ENCODE results near the gene HSD17B12.
A peak's percentile ranks its signal among the peaks of the same experiment; 100 is the strongest.

The HSD17B12 gene

DNA sequence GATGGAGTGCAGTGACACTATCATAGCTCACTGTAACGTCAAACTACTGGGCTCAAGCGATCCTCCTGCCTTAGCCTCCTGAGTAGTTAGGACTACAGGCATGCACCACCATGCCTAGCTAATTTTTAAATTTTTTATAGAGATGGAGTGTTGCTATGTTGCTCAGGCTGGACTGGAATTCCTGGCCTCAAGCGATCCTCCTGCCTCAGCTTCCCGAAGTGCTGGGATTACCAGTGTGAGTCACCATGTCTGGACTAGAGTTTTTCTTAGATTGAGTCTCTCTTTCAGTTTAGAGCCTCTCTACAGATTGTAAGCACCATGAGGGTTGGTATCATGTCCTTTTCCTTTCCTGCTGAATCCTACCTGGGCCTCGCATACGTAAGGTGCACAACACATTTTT, 142.8 kb downstream of the HSD17B12 start:
- H3K27me3 ChIP-seq (replicated peaks in 2 of 5; ENCODE audit: control insufficient read depth in 4 of 5, insufficient read depth in 5 of 5, low read length in 4 of 5), result no peaks in the 10 kb centered on the region

DNA sequence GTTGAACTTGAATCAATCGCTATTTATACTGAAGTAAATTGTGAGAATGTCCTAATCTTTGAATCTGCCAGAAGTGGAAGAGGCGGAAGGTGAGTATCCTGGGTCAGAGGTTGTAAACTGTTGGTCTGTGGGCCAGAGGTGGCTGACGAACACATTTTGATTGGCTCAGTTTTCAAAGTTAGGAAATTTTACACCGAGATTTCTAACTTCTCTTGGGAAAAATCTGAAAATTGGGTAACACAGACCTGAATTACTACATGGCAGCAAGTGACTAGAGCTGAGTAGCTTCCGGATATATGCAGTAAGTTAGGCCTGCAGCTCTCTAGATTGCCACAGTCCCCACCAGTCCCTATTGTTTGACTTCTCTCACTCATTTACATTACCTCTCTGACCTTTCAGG, 143.3 kb downstream of the HSD17B12 start:
- no peak for DNase-seq
- H3K9me3 ChIP-seq (ENCODE audit: control extremely low read depth in 1 of 5, control insufficient read depth in 4 of 5, insufficient read depth in 2 of 5, low read depth in 1 of 5, low read length in 4 of 5), result peaks cover 0 to 2% (median 0%) of the 10 kb centered on the region in 5 experiments
- H3K4me3 ChIP-seq (ENCODE audit: control insufficient read depth in 1 of 7, extremely low read depth in 1 of 7, insufficient read depth in 4 of 7, low read depth in 2 of 7, low read length in 6 of 7), result no peak overlapping the region
- peaks cover 7 to 42% (median 12%) of the 10 kb centered on the region in 4 experiments for H3K36me3 ChIP-seq (ENCODE audit: control insufficient read depth in 4 of 4, insufficient read depth in 4 of 4, low read length in 3 of 4)
- H3K4me1 ChIP-seq (ENCODE audit: control extremely low read depth in 1 of 4, control insufficient read depth in 4 of 4, insufficient read depth in 4 of 4, low read length in 3 of 4), result no peaks in the 10 kb centered on the region
- CTCF ChIA-PET, result interaction anchor here (1.1 to 1.2 kb wide), 2 partner anchors 8 to 17 kb away, joined by 3 read pairs; no protein-coding TSS in a partner anchor
- 98% methylated on average over 5 of the region's 5 CpGs for WGBS (ENCODE audit: insufficient coverage)
- H3K27me3 ChIP-seq (replicated peaks in 2 of 5; ENCODE audit: control insufficient read depth in 4 of 5, insufficient read depth in 5 of 5, low read length in 4 of 5), result no peaks in the 10 kb centered on the region
- POLR2A ChIA-PET, result no interaction called here
- no peak overlapping the region for H3K27ac ChIP-seq (ENCODE audit: insufficient read depth in 1 of 2, low read depth in 1 of 2, low read length in 2 of 2, poor library complexity in 1 of 2, severe bottlenecking in 2 of 2)

More for the DNA sequence above, 142.8 kb downstream of the HSD17B12 start:
- WGBS (ENCODE audit: insufficient coverage), result 100% methylated on average over 3 of the region's 6 CpGs
- Histone ChIP-seq H3K4me1 (ENCODE audit: control extremely low read depth in 1 of 4, control insufficient read depth in 4 of 4, insufficient read depth in 4 of 4, low read length in 3 of 4) (no peaks in the 10 kb centered on the region), H3K4me3 (ENCODE audit: control insufficient read depth in 1 of 7, extremely low read depth in 1 of 7, insufficient read depth in 4 of 7, low read depth in 2 of 7, low read length in 6 of 7) (no peak overlapping the region), H3K9me3 (ENCODE audit: control extremely low read depth in 1 of 5, control insufficient read depth in 4 of 5, insufficient read depth in 2 of 5, low read depth in 1 of 5, low read length in 4 of 5) (peaks cover 0 to 2% (median 0%) of the 10 kb centered on the region in 5 experiments), H3K36me3 (ENCODE audit: control insufficient read depth in 4 of 4, insufficient read depth in 4 of 4, low read length in 3 of 4) (peaks cover 7 to 42% (median 12%) of the 10 kb centered on the region in 4 experiments), H3K27ac (ENCODE audit: insufficient read depth in 1 of 2, low read depth in 1 of 2, low read length in 2 of 2, poor library complexity in 1 of 2, severe bottlenecking in 2 of 2) (no peak overlapping the region)
- DNase-seq, result no peak
- CTCF ChIA-PET, result no interaction called here
- POLR2A ChIA-PET, result no interaction called here

DNA sequence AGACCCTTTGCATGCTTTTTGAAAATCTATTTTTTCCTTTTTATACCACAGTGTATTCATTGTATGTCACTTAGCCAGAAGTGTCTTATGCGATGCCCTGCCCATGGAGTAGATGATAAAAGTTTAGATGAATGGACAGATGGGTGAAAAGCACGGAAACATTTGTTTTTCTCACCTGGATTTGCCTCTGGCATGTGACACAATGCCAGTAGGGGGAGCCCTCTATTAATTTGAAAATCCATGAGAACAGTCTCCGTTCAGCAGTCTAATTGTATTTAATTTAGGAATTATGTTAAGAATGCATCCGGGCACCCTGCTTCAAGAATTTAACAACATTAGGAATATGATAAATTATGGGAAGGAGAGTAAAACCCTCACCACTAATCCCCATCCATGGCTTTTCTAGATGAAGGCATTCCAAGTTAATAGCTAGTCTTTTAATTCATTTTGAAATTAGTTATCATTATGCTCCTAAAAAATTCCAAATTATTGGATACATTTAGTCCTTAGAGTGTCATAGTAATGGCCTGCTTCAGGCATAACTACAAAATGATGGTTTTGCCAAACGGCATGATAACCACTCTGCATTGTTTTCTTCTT, 144.8 kb downstream of the HSD17B12 start:
- no peaks in the 10 kb centered on the region for H3K27me3 ChIP-seq (replicated peaks in 2 of 5; ENCODE audit: control insufficient read depth in 4 of 5, insufficient read depth in 5 of 5, low read length in 4 of 5)
- H3K36me3 ChIP-seq (ENCODE audit: control insufficient read depth in 4 of 4, insufficient read depth in 4 of 4, low read length in 3 of 4), result peaks cover 4 to 28% (median 9%) of the 10 kb centered on the region in 4 experiments
- 89% methylated on average over 3 of the region's 5 CpGs for WGBS (ENCODE audit: insufficient coverage)
- no peaks in the 10 kb centered on the region for H3K4me1 ChIP-seq (ENCODE audit: control extremely low read depth in 1 of 4, control insufficient read depth in 4 of 4, insufficient read depth in 4 of 4, low read length in 3 of 4)
- ChIA-PET POLR2A (no interaction called here), CTCF (interaction anchor here (0.9 to 2.9 kb wide), 12 partner anchors 10 to 252 kb away, joined by 3 to 27 read pairs (median 4); no protein-coding TSS in a partner anchor)
- DNase-seq, result peak; percentile 21 to 29 (median 24)
- H3K9me3 ChIP-seq (ENCODE audit: control extremely low read depth in 1 of 5, control insufficient read depth in 4 of 5, insufficient read depth in 2 of 5, low read depth in 1 of 5, low read length in 4 of 5), result no peaks in the 10 kb centered on the region
- no peak overlapping the region for H3K4me3 ChIP-seq (ENCODE audit: control insufficient read depth in 1 of 7, extremely low read depth in 1 of 7, insufficient read depth in 4 of 7, low read depth in 2 of 7, low read length in 6 of 7)
- H3K27ac ChIP-seq (ENCODE audit: insufficient read depth in 1 of 2, low read depth in 1 of 2, low read length in 2 of 2, poor library complexity in 1 of 2, severe bottlenecking in 2 of 2), result no peak overlapping the region

DNA sequence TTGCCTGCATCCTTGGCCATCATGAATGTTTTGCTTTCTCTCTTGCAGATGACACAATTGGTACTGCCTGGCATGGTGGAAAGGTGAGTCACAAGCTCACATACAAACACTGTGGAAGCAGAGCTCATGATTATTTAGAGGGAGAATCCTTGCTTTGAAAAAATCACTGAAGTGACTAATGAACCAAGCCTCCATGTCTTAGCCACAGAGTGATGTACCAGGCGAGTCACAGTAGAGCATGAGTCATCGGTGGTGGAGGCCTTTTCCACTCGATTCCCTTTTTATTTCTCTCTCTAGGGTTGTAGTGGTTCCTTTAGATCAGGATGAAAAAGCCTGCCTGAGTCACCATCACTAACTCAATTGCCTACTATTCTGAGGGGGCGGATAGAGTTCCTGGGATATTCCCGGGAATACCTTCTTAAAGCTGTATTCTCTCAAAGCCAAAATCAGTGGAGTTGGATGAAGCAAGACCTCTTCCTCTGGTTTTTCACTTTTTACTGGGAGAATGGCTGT, 150.4 kb downstream of the HSD17B12 start:
- 100% methylated on average over 2 of the region's 5 CpGs for WGBS (ENCODE audit: insufficient coverage)
- Histone ChIP-seq H3K9me3 (ENCODE audit: control extremely low read depth in 1 of 5, control insufficient read depth in 4 of 5, insufficient read depth in 2 of 5, low read depth in 1 of 5, low read length in 4 of 5) (no peaks in the 10 kb centered on the region), H3K4me1 (ENCODE audit: control extremely low read depth in 1 of 4, control insufficient read depth in 4 of 4, insufficient read depth in 4 of 4, low read length in 3 of 4) (no peaks in the 10 kb centered on the region), H3K27me3 (replicated peaks in 2 of 5; ENCODE audit: control insufficient read depth in 4 of 5, insufficient read depth in 5 of 5, low read length in 4 of 5) (no peaks in the 10 kb centered on the region), H3K36me3 (ENCODE audit: control insufficient read depth in 4 of 4, insufficient read depth in 4 of 4, low read length in 3 of 4) (peaks cover 4 to 26% (median 11%) of the 10 kb centered on the region in 4 experiments), H3K4me3 (ENCODE audit: control insufficient read depth in 1 of 7, extremely low read depth in 1 of 7, insufficient read depth in 4 of 7, low read depth in 2 of 7, low read length in 6 of 7) (no peak overlapping the region), H3K27ac (ENCODE audit: insufficient read depth in 1 of 2, low read depth in 1 of 2, low read length in 2 of 2, poor library complexity in 1 of 2, severe bottlenecking in 2 of 2) (no peak overlapping the region)
- DNase-seq, result peak; percentile 25 to 68 (median 61)
- ChIA-PET POLR2A (interaction anchor here (0.6 kb wide), 1 partner anchor 151 kb away, joined by 3 read pairs; no protein-coding TSS in a partner anchor), CTCF (interaction anchor here (0.6 to 5.0 kb wide), 6 partner anchors 15 to 691 kb away, joined by 3 to 26 read pairs (median 3); no protein-coding TSS in a partner anchor)

DNA sequence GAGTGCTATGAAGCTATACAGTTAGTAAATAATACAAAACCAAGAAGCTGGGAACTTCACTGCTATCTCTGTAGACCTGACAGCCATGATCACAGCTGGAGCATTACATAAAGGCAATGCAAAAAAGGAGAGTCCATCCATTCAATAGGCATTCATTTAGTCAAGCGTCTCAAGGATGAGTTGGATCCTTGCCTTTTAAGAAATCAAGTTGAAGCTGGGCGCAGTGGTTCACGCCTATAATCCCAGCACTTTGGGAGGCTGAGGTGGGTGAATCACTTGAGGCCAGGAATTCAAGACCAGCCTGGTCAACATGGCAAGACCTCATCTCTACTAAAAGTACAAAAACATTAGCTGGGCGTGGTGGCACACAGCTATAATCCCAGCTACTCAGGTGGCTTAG, 152.0 kb downstream of the HSD17B12 start:
- Histone ChIP-seq H3K27ac (ENCODE audit: insufficient read depth in 1 of 2, low read depth in 1 of 2, low read length in 2 of 2, poor library complexity in 1 of 2, severe bottlenecking in 2 of 2) (no peak overlapping the region), H3K27me3 (replicated peaks in 2 of 5; ENCODE audit: control insufficient read depth in 4 of 5, insufficient read depth in 5 of 5, low read length in 4 of 5) (no peaks in the 10 kb centered on the region), H3K36me3 (ENCODE audit: control insufficient read depth in 4 of 4, insufficient read depth in 4 of 4, low read length in 3 of 4) (peaks cover 4 to 29% (median 11%) of the 10 kb centered on the region in 4 experiments), H3K4me3 (ENCODE audit: control insufficient read depth in 1 of 7, extremely low read depth in 1 of 7, insufficient read depth in 4 of 7, low read depth in 2 of 7, low read length in 6 of 7) (no peak overlapping the region), H3K9me3 (ENCODE audit: control extremely low read depth in 1 of 5, control insufficient read depth in 4 of 5, insufficient read depth in 2 of 5, low read depth in 1 of 5, low read length in 4 of 5) (no peaks in the 10 kb centered on the region), H3K4me1 (ENCODE audit: control extremely low read depth in 1 of 4, control insufficient read depth in 4 of 4, insufficient read depth in 4 of 4, low read length in 3 of 4) (no peaks in the 10 kb centered on the region)
- ChIA-PET POLR2A (no interaction called here), CTCF (interaction anchor here (5.0 kb wide), 1 partner anchor 17 kb away, joined by 26 read pairs; no protein-coding TSS in a partner anchor)
- 100% methylated on average over 3 of the region's 4 CpGs for WGBS (ENCODE audit: insufficient coverage)
- DNase-seq, result no peak

DNA sequence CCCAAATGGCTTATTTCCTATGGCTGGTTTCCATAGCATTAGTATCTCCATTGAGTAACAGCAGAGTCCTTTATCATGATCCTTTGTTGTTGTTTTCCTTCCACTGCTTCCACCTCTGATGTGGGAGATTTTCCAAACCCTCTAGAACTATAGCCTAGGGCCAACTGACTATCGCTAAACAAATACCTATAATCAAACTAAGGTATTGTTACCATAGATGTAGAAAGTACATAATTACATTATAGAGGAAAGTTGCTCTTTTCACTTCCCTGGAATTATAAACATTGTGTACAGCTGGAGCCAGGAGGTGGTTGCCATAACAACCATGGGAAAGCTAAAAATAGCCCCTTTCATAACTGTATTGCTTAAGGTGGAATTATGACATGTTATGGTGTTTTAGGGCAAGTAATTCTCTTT, 153.1 kb downstream of the HSD17B12 start:
- H3K4me1 ChIP-seq (ENCODE audit: control extremely low read depth in 1 of 4, control insufficient read depth in 4 of 4, insufficient read depth in 4 of 4, low read length in 3 of 4), result no peaks in the 10 kb centered on the region
- CTCF ChIA-PET, result interaction anchor here (5.0 kb wide), 1 partner anchor 16 kb away, joined by 26 read pairs; no protein-coding TSS in a partner anchor
- H3K36me3 ChIP-seq (ENCODE audit: control insufficient read depth in 4 of 4, insufficient read depth in 4 of 4, low read length in 3 of 4), result peaks cover 4 to 38% (median 13%) of the 10 kb centered on the region in 4 experiments
- H3K4me3 ChIP-seq (ENCODE audit: control insufficient read depth in 1 of 7, extremely low read depth in 1 of 7, insufficient read depth in 4 of 7, low read depth in 2 of 7, low read length in 6 of 7), result no peak overlapping the region
- H3K27ac ChIP-seq (ENCODE audit: insufficient read depth in 1 of 2, low read depth in 1 of 2, low read length in 2 of 2, poor library complexity in 1 of 2, severe bottlenecking in 2 of 2), result no peak overlapping the region
- no peak for DNase-seq
- POLR2A ChIA-PET, result no interaction called here
- no CpG with 5 or more reads among the region's 1 CpG for WGBS (ENCODE audit: insufficient coverage)
- H3K9me3 ChIP-seq (ENCODE audit: control extremely low read depth in 1 of 5, control insufficient read depth in 4 of 5, insufficient read depth in 2 of 5, low read depth in 1 of 5, low read length in 4 of 5), result no peaks in the 10 kb centered on the region
- H3K27me3 ChIP-seq (replicated peaks in 2 of 5; ENCODE audit: control insufficient read depth in 4 of 5, insufficient read depth in 5 of 5, low read length in 4 of 5), result no peaks in the 10 kb centered on the region

DNA sequence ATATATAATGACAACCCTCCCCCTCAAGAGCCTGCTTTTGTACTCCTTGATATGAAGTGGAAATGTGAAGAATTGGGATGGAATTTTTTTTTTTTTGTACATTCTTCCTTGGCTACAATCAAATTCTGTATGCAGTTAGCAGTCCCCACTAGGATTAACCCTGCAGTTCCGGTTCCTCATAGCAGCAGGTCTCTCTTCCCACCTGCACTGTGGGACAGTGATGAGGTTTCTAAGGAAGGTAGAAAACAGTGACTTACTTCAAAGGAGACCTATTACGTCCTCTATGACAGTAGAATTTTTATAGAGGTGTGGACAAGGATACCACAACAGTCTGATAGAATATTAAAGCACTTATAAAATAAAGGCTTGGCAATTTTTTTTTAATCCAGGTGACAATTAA, 153.7 kb downstream of the HSD17B12 start:
- Histone ChIP-seq H3K27ac (ENCODE audit: insufficient read depth in 1 of 2, low read depth in 1 of 2, low read length in 2 of 2, poor library complexity in 1 of 2, severe bottlenecking in 2 of 2) (no peak overlapping the region), H3K9me3 (ENCODE audit: control extremely low read depth in 1 of 5, control insufficient read depth in 4 of 5, insufficient read depth in 2 of 5, low read depth in 1 of 5, low read length in 4 of 5) (no peaks in the 10 kb centered on the region), H3K4me1 (ENCODE audit: control extremely low read depth in 1 of 4, control insufficient read depth in 4 of 4, insufficient read depth in 4 of 4, low read length in 3 of 4) (no peaks in the 10 kb centered on the region), H3K4me3 (ENCODE audit: control insufficient read depth in 1 of 7, extremely low read depth in 1 of 7, insufficient read depth in 4 of 7, low read depth in 2 of 7, low read length in 6 of 7) (no peak overlapping the region), H3K36me3 (ENCODE audit: control insufficient read depth in 4 of 4, insufficient read depth in 4 of 4, low read length in 3 of 4) (peaks cover 4 to 44% (median 13%) of the 10 kb centered on the region in 4 experiments), H3K27me3 (replicated peaks in 2 of 5; ENCODE audit: control insufficient read depth in 4 of 5, insufficient read depth in 5 of 5, low read length in 4 of 5) (no peaks in the 10 kb centered on the region)
- WGBS (ENCODE audit: insufficient coverage), result no CpG with 5 or more reads among the region's 2 CpGs
- no peak for DNase-seq
- ChIA-PET CTCF (no interaction called here), POLR2A (no interaction called here)

Measured in common myeloid progenitor, CD34-positive (primary cell).